CD4-positive, alpha-beta T cell treated with Interleukin-15 for 4 hours (primary cell): ENCODE data around the gene KLHL21.
A peak's percentile ranks its signal among the peaks of the same experiment; 100 is the strongest.
"Not testable (repeated sequence)": the region's sequence is repeated elsewhere in the genome, so short reads cannot be mapped to it uniquely, and the experiment has no call there.

Experiments used
- DNase-seq: peaks from one replicate; pipeline ENCODE4 v3.0.0-alpha.2; 2020; ENCODE audit warnings: low spot score

KLHL21 gene

DNA sequence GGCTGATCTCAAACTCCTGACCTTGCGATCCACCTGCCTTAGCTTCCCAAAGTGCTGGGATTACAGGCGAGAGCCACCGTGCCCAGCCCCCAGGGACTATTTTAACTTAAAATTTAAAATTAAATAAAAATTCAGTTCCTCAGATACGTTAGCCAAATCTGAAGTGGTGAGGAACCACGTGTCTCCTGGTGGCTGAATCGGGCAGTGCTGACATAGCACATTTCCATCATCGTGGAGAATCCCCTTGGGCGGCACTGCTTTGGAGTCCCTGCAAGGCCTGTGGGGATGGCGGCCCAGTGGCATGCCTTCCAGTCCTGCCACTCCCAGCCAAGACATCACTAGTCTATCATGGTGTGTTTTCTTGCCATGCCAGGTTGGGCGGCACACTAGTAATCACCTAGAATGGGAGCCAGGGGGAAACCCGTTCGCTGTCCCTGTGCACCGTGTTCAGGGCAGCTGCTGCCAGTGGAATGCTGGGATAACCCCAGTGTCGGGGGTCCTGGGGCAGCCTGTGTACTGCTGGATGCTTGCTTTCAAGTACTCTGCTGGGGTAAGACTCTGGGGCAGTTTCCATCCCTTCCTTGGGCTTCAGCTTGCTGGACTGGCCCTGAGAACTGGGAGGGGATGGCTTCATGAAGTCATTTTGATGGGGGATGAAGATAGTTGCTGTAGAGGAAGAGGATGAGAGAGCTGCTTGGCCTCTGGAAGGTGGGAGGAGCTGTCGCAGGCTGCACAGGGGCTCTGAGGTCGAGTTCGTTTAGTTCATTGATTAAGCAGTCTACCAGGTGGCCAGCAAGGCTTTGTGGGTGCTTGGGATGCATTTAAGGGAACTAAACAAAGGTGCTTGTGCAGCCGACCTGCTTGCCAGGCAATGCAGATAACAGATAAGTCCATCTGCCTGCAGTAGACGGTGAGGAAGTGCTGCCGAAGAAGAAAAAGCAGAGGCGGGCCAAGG lies 18.3 kb downstream of the KLHL21 start:
- DNase-seq: no peak

DNA sequence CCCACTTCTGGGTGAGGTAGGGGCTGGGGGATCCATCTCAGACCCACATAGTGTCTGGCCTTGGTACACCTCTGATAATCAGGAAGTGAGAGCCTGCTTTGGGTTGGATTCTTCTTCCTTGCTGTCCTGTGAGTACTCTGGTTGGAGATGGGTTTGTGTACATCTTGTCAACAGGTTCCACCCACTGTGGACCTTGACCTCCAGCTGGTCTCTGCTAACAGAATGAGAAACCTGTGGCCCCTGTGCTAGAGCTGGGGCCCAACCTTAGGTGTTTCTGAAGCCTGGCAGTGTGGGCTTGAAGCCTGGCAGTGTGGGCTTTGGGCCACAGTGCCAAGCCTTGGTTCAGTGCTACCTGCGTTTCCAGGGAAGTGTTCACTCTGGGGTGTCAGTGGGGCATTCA lies 20.3 kb downstream of the KLHL21 start:
- no peak for DNase-seq

DNA sequence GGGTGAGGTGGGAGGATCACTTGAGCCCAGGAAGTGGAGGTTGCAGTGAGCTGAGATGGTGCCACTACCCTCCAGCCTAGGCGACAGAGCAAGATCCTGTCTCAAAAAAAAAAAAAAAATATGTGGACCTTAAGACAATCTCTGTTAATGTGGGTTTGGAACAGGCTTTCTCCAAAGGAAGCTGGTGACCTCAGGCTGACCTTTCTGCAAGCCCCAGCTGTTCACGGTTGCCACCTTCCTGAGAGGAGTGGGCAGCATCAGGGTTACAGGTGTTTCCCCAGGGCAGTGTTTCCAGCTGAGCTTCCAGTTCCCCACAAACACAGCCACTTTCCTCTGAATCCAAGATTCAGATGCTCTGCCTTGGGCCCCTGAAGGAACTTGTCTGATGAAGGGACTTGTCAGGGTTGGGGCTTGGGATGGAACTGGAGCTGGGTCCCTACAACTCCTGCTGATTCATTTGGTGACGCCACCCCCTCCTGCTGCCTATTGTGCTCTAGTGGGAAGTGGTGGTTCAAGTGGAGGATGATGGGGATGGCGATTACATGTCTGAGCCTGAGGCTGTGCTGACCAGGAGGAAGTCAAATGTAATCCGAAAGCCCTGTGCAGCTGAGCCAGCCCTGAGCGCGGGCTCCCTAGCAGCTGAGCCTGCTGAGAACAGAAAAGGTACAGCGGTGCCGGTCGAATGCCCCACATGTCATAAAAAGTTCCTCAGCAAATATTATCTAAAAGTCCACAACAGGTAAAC lies 20.9 kb downstream of the KLHL21 start:
- DNase-seq: no peak

DNA sequence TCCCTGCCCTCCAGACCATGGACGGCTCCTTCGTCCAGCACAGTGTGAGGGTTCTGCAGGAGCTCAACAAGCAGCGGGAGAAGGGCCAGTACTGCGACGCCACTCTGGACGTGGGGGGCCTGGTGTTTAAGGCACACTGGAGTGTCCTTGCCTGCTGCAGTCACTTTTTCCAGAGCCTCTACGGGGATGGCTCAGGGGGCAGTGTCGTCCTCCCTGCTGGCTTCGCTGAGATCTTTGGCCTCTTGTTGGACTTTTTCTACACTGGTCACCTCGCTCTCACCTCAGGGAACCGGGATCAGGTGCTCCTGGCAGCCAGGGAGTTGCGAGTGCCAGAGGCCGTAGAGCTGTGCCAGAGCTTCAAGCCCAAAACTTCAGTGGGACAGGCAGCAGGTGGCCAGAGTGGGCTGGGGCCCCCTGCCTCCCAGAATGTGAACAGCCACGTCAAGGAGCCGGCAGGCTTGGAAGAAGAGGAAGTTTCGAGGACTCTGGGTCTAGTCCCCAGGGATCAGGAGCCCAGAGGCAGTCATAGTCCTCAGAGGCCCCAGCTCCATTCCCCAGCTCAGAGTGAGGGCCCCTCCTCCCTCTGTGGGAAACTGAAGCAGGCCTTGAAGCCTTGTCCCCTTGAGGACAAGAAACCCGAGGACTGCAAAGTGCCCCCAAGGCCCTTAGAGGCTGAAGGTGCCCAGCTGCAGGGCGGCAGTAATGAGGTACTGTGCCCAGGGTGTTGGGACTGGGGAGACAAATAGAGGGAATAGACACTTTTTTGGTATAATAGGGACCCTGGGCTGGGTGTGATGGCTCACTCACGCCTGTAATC lies 21.9 kb downstream of the KLHL21 start:
- DNase-seq: no peak

DNA sequence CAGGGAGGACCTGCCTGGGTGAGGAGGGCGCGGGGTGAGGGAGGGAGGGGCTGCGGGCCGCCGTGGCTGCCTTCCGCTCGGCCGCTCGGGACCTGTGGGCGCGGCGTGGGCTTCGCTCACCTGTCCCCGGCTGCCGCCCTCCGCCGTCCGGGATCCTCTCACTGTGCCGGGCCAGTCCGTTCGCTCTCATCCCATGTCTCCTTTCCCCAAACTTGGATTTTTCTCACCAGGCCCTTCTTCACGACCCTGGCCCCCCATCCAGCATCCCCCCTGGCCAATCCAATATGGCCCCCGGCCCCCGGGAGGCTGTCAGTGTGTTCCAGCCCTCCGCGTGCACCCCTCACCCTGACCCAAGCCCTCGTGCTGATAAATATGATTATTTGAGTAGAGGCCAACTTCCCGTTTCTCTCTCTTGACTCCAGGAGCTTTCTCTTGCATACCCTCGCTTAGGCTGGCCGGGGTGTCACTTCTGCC lies 22.5 kb downstream of the KLHL21 start:
- DNase-seq: no peak

DNA sequence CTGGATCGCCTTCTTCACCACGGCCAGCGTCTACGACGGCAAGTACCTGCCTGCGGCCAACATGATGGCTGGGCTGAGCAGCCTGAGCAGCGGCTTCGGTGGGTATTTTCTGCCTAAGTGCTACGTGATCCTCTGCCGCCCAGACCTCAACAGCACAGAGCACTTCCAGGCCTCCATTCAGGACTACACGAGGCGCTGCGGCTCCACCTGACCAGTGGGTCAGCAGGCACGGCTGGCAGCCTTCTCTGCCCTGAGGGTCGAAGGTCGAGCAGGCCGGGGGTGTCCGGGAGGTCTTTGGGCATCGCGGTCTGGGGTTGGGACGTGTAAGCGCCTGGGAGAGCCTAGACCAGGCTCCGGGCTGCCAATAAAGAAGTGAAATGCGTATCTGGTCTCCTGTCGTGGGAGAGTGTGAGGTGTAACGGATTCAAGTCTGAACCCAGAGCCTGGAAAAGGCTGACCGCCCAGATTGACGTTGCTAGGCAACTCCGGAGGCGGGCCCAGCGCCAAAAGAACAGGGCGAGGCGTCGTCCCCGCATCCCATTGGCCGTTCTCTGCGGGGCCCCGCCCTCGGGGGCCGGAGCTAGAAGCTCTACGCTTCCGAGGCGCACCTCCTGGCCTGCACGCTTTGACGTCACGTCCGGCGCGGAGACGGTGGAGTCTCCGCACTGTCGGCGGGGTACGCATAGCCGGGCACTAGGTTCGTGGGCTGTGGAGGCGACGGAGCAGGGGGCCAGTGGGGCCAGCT lies 23.1 kb downstream of the KLHL21 start, which contains the start of gene ZBTB48:
Gene ZBTB48 (plus strand): TSS at position 621 of the 745 bp plus-strand sequence. CDS start 616 bp downstream, outside the sequence.
- peak; percentile 97 for DNase-seq

DNA sequence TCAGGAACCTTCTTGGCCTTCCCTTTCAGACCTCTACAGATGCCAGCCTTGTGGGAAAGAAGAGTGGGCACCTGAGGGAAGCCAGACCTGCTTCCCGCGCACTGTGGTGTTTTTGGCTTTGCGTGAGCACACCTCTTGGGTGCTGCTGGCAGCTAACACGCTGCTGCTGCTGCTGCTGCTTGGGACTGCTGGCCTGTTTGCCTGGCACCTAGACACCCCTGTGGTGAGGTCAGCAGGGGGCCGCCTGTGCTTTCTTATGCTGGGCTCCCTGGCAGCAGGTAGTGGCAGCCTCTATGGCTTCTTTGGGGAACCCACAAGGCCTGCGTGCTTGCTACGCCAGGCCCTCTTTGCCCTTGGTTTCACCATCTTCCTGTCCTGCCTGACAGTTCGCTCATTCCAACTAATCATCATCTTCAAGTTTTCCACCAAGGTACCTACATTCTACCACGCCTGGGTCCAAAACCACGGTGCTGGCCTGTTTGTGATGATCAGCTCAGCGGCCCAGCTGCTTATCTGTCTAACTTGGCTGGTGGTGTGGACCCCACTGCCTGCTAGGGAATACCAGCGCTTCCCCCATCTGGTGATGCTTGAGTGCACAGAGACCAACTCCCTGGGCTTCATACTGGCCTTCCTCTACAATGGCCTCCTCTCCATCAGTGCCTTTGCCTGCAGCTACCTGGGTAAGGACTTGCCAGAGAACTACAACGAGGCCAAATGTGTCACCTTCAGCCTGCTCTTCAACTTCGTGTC lies 23.9 kb downstream of the KLHL21 start:
- no peak for DNase-seq

DNA sequence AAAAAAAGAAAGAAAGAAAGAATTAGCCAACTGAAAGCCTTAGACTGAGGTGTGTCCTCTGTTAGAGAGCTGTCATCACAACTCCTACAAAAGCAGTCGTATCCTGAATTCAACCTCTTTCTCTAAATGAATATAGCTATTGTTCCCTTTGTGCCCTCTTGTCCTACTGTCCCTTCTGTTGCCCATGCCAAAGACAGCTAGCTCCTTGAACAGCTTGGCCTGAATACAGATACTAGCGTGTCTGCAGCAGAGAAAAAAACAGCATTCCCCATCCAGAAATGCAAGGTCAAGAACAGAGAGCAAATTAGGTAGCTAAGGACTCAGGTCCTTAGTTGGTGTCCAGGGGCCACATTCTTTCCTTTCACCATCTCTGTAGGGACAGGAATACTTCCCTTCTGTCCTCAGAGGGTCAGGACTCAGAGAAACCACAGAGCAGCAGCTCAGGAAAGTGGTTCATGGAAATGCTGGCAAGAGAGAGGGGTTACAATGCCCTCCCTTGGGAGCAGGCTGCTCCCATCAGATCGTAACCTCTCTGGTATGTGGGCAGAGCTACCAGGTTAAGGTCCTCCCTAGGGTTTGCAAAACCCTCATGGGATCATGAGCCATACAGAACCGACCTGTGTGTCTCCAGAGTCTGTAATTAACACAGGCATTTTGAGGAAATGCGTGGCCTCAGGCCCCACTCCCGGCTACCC lies 24.7 kb downstream of the KLHL21 start:
- DNase-seq: no peak

DNA sequence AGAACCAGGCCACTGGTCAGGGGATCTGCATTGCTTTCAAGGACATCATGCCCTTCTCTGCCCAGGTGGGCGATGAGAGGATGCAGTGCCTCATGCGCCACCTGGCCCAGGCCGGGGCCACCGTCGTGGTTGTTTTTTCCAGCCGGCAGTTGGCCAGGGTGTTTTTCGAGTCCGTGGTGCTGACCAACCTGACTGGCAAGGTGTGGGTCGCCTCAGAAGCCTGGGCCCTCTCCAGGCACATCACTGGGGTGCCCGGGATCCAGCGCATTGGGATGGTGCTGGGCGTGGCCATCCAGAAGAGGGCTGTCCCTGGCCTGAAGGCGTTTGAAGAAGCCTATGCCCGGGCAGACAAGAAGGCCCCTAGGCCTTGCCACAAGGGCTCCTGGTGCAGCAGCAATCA lies 27.9 kb downstream of the KLHL21 start:
- DNase-seq: no peak

DNA sequence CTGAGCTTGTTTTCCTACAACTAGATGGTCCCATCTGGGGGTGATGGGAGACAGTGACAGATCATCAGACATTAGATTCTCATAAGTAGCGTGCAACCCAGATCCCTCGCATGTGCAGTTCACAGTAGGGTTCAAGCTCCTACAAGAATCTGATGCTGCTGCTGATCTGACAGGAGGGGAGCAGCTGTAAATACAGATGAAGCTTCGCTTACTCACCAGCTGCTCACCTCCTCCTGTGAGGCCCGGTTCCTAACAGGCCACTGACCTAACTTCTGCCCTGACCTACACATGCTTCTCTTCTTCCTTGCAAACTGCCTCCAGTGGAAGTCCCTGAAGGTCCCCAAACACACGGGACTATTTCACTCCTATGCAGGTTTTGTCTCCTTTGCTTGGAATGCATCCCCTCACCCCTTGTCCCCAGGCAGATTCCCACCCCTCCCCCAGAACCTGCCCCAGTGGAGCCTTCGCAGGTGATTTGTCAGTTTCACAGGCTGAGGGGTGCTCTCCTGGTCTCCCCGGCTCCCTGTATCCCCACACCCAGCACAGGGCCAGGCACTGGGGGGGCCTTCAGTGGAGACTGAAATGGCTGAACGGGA lies 28.5 kb downstream of the KLHL21 start:
- no peak for DNase-seq

DNA sequence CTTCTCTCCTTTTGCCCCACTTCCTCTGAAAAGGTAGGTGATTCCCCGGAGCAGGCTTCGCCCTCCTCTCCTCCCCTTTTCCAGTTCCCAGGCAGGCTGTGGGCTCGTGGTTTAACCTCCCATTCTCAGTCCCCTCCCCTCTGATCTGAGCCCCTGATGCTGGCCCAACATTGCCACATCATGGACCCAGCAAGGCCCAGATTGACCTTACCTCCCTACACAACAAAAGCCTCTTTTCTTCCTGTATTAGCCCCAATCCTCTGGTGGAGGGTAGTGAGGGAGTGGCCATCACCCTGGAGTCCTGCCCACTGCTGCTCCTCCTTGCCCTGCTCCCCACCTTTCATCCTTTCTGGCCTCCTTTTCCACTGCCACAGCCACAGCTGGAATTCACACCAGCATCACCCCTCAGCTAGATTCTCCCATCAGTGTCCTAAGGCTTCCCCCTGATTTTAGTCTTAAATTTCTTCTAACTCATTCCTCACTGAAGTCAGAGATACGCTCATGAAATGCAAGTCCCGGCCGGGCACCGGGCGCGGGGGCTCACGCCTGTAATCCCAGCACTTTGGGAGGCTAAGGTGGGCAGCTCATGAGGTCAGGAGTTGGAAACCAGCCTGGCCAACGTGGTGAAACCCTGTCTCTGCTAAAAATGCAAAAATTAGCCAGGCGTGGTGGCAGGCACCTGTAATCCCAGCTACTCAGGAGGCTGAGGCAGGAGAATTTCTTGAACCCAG lies 29.9 kb downstream of the KLHL21 start:
- no peak for DNase-seq

DNA sequence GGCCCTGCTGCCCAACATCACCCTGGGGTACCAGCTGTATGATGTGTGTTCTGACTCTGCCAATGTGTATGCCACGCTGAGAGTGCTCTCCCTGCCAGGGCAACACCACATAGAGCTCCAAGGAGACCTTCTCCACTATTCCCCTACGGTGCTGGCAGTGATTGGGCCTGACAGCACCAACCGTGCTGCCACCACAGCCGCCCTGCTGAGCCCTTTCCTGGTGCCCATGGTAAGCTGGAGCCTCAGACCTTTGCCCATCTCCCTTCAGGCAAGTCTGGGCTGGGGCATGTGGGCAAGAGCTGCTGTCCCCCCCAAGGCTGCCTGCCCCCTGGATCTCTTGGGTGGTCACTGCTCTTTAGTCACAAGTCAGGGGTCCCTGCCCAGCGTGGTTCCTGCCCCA lies 31.7 kb downstream of the KLHL21 start:
- DNase-seq: no peak

DNA sequence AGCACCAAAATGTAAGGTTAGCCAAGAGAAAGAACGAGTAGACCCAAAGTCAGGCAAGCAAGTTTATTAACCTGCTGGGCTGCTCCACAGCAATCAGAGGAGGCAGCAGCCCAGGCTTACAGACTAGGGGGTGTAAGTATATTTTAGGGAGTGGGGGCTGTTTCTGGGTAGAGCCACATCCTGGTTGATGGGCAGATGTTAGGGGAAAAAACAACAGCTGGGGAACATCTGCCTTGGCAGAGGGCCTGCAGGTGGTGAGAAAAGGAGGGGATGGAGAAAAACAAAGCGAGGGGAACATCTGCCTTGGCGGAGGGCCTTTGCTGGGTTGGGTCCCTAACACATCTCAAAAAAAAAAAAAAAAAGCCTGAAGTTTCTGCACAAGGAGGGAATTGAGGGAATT lies 32.6 kb downstream of the KLHL21 start:
- no peak for DNase-seq

DNA sequence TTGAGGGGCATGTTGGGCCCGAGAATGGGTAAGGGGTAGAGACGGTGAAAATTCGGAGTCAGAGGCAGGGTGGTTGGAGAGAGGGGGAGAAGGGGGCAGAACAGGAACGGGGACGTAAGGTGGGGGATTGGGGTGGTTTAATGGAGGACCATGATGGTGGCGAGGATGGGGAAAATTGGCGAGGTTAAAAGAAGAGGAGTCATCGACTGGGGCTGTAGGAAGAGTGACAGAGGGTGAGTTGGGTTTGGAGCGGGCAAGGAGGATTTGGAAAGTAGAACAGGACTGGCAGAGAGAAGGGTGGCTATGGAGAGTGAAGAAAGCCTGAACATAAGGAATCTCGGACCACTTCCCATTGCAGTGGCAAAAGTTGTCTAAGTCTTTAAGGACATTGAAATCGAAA lies 33.6 kb downstream of the KLHL21 start:
- DNase-seq: no peak

DNA sequence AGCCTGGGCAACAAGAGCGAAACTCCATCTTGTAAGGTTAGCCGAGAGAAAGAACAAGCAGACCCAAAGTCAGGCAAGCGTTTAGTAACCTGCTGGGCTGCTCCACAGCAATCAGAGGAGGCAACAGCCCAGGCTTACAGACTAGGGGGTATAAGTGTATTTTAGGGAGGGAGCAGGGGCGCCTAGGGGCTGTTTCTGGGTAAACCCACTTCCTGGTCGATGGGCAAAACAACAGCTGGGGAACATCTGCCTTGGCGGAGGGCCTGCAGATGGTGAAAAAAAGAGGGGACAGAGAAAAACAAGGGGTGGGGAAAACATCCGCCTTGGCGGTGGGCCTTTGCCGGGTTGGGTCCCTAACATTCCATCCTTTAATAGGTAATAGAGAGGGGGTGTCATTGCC lies 42.4 kb downstream of the KLHL21 start:
- no peak for DNase-seq

DNA sequence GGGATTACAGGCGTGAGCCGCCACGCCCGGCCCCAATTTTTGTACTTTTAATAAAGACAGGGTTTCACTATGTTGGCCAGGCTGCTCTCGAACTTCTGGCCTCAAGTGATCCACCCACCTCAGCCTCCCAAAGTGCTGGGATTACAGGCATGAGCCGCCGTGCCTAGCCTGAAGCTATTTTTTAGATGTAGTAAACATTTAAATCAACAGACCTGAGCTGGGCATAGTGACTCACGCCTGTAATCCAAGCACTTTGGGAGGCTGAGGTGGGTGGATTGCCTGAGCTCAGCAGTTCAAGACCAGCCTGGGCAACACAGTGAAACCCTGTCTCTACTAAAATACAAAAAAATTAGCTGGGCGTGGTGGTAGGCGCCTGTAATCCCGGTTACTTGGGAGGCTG lies 43.5 kb downstream of the KLHL21 start:
- DNase-seq: not testable (repeated sequence)

DNA sequence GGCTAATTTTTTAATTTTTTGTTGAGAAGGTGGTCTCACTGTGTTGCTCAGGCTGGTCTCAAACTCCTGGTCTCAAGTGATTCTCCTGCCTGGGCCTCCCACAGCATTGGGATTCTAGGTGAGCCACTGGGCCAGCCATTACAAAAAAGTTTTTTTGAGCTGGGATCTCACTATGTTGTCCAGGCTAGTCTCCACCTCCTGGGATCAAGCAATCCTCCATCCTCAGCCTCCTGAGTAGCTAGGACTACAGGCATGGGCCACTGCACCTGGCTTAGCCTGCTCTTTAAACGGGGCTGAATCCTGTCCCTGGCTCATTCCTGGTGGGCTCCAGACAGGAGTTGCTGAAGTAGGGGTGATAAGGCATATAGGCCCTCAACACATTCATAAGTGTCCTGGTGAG lies 45.1 kb downstream of the KLHL21 start:
- no peak for DNase-seq

DNA sequence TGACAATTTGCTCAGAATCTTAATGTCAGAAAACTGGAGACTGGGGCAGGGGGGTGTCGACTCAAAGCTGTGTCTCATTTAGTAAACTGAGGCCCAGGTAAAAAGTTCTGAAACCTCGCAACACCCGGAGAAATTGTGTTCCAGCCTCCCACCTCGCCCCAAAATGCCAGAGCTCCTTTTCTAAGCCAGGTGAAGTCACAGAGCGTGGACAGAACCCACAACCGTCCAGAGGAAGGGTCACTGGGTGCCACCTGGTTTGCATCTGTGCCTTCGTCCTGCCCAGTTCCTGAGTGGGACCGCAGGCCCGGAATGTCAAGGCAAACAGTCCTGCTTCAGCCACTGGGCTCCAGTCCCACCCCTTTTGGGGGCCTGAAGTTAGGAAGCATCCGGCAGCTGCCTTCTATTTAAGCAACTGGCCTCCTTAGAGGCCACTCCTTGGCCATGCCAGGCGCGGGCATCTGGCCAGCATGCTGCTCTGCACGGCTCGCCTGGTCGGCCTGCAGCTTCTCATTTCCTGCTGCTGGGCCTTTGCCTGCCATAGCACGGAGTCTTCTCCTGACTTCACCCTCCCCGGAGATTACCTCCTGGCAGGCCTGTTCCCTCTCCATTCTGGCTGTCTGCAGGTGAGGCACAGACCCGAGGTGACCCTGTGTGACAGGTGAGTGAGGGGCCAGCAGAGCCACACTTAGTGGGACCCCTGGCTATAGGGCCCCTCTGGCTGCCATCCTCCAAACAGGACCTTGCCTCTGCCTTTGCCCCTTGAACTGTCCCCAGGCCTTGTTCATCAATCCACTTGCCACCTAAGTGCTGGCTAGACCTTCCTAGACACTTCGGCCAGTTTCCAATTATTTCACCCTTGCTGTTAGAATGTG lies 47.5 kb downstream of the KLHL21 start, which contains the start of gene TAS1R1:
Gene TAS1R1 (plus strand): TSS at position 401 of the 872 bp plus-strand sequence. CDS start 67 bp downstream, at position 468.
- DNase-seq: no peak
